IPS DF 6.9 (cell line): Measurements from ENCODE around the gene TMEM92.
"Not testable (repeated sequence)": the region's sequence is repeated elsewhere in the genome, so short reads cannot be mapped to it uniquely, and the experiment has no call there.

Experiments used
- DNase-seq: peaks from one replicate; pipeline ENCODE4 v3.0.0-alpha.2; 2013; ENCODE audit warnings: low read depth, low spot score
- H3K27ac ChIP-seq: one replicate; pipeline ENCODE4 v1.5.1; 2013; ENCODE audit warnings: low read length, control low read depth
- H3K27me3 ChIP-seq: 2 replicates; pipeline ENCODE4 v1.6.1; 2013; ENCODE audit warnings: mild to moderate bottlenecking, low read length; ENCODE audit not compliant: control insufficient read depth, insufficient read depth
- H3K36me3 ChIP-seq: 2 replicates; pipeline ENCODE4 v1.6.1; 2013; ENCODE audit warnings: low read length; ENCODE audit not compliant: control insufficient read depth, insufficient read depth
- H3K4me1 ChIP-seq: 2 replicates; pipeline ENCODE4 v1.6.1; 2013; ENCODE audit warnings: low read length; ENCODE audit not compliant: control insufficient read depth, insufficient read depth
- H3K4me3 ChIP-seq: 2 replicates; pipeline ENCODE4 v1.5.1; 2013; ENCODE audit warnings: mild to moderate bottlenecking, low read length
- H3K9me3 ChIP-seq: 2 replicates; pipeline ENCODE4 v1.6.1; 2013; ENCODE audit warnings: low read length, inconsistent platforms; ENCODE audit not compliant: control insufficient read depth, insufficient read depth
- WGBS: extraction: QIAGEN DNeasy Blood & Tissue Kit; methylation state at CpG from one replicate; pipeline ENCODE4 v1.1.7; 2013; ENCODE audit warnings: mixed read lengths, missing lambda C conversion rate; ENCODE audit not compliant: insufficient read length, insufficient coverage; 5-methylcytosine and 5-hydroxymethylcytosine counted together

The TMEM92 gene

DNA sequence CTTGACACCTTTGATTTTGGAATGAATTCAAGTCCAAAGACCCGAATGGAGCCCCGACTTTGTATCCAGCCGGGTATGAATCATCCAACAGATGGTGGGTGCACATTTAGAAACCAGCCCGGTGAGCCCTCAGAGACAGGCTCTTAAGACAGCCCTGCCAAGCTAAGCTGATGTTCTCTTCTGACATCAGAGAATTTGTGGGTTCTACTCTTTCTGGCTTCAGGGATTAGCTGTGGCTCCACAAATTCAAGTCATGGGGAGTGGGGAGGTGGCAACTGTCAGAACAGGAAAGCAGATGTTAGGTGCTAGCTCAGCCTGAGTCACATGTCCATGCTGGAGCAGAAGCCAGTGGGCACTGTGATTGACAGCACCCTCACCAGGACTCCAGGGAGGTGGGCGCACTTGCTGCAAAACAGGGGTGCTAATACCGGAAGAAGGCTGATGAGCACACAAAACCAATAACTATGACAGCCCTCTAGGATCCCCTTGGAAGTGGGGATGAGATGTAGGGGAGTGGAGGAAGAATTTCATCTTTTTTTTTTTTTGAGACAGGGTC, 40.3 kb downstream of the TMEM92 start:
- DNase-seq = no peak
- Histone ChIP-seq H3K4me1 (peaks cover 6% of the 10 kb centered on the region), H3K36me3 (no peaks in the 10 kb centered on the region), H3K4me3 (no peak overlapping the region), H3K27me3 (no peaks in the 10 kb centered on the region), H3K9me3 (no peaks in the 10 kb centered on the region), H3K27ac (no peak overlapping the region)
- no CpG with 5 or more reads among the region's 6 CpGs for WGBS

DNA sequence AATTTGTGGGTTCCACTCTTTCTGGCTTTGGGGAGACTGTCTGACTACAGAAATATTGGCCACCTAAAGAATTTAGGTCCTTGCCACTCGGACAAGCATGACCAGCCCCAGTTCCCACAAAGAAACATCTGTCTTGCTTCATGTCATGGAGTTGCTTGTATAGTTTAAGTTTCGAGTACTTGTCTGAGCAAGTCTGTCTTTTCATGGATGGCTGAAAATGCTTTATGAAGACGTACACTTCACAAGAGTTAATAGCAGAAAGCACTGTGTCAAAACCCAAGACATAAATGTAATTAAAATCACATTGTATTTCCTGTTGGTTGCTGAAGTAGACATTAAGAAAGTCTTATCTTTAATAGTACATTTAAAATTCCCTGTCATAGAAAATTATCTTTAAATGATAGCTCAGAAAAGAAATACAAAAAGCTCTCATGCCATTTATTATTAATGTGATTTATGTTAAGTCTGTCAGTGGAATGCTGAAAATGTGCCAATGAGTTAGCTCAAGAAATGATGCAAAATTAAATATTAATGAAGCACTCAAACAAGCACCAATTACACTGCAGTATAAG, 41.8 kb downstream of the TMEM92 start:
- Histone ChIP-seq H3K4me1 (peaks cover 6% of the 10 kb centered on the region), H3K9me3 (no peaks in the 10 kb centered on the region), H3K27me3 (no peaks in the 10 kb centered on the region), H3K4me3 (no peak overlapping the region), H3K36me3 (no peaks in the 10 kb centered on the region), H3K27ac (no peak overlapping the region)
- no peak for DNase-seq
- no CpG with 5 or more reads among the region's 3 CpGs for WGBS

DNA sequence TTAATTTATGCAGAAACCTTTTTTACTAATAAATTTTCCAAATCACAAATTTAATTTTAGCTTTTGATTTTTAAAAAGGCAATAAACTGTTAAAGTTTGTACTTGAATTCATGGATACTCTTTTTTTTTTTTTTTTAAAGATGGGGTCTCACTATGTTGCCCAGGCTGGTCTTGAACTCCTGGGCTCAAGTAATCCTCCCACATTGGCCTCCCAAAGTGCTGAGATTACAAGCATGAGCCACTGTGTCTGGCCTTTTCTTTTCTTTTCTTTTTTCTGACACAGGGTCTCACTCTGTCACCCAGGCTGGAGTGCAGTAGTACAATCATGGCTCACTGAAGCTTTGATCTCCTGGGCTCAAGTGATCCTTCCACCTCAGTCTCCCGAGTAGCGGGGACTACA, 42.4 kb downstream of the TMEM92 start:
- not testable (repeated sequence) for H3K27me3 ChIP-seq, DNase-seq, H3K9me3 ChIP-seq, H3K4me3 ChIP-seq, H3K4me1 ChIP-seq, H3K27ac ChIP-seq, H3K36me3 ChIP-seq
- no CpG with 5 or more reads among the region's 2 CpGs for WGBS

GRCh38 chr17:50317121-50317520, 42.9 kb downstream of the TMEM92 start:
- DNase-seq = no peak
- Histone ChIP-seq H3K27ac (no peak overlapping the region), H3K4me1 (peaks cover 6% of the 10 kb centered on the region), H3K27me3 (no peaks in the 10 kb centered on the region), H3K36me3 (no peaks in the 10 kb centered on the region), H3K9me3 (no peaks in the 10 kb centered on the region), H3K4me3 (no peak overlapping the region)
- no CpG with 5 or more reads among the region's 2 CpGs for WGBS

DNA sequence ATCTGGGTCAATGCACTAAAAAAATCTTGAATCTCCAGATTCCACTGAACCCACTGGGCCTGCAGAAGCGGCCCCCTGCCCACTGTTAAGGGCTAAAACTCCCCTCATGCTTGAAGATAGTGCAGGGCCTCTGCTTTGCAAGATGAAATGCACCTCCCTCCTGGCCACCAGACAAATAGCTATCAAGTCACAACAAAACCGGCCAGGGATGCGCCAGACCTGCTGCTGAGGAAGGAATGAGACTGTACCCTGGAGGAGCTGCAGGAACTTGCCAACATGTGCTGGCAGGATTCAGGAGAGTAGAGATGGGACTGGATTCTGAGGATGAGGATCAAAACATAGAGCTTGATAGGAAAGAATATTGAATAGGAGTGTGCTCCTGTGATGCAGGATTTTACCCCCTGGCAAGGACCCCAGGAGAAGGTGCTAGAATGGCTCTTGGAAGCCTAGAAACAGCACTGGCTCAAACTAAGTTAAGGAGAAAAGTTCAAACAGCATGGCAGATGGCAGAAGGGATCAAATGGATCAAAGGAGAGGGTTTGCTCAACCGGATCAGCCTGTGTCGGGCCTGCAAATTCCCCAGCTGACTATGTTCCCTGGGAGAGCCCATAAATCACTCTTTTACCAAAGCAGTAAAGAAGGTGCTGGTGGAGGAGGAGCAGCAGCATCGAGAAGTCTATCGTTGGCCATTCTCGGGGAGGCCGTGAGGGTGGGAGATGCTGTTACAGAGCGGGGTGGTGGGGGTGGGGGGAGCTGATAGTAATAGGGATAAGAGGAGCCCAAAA, 44.4 kb downstream of the TMEM92 start:
- WGBS = no CpG with 5 or more reads among the region's 10 CpGs
- Histone ChIP-seq H3K4me1 (peaks cover 6% of the 10 kb centered on the region), H3K27me3 (no peaks in the 10 kb centered on the region), H3K27ac (no peak overlapping the region), H3K4me3 (no peak overlapping the region), H3K36me3 (no peaks in the 10 kb centered on the region), H3K9me3 (no peaks in the 10 kb centered on the region)
- no peak for DNase-seq

DNA sequence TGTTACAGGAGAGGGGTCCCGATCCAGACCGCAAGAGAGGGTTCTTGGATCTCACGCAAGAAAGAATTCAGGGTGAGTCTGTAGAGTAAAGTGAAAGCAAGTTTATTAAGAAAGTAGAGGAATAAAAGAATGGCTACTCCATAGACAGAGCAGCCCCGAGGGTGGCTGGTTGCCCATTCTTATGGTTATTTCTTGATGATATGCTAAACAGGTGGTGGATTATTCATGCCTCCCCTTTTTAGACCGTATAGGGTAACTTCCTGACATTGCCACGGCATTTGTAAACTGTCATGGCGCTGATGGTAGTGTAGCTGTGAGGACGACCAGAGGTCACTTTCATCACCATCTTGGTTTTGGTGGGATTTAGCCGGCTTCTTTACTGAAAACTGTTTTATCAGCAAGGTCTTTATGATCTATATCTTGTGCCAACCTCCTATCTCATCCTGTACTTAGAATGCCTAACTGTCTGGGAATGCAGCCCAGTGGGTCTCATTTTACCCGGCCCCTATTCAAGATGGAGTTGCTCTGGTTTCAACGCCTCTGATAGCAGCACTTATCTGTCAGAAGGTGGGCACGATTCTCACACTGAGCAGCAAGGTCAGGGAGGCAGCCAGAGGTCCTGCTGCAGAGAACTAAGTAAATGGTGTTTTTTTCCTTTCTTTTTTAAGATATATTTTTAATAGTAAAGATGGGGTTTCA, 45.2 kb downstream of the TMEM92 start:
- Histone ChIP-seq H3K27me3 (no peaks in the 10 kb centered on the region), H3K36me3 (no peaks in the 10 kb centered on the region), H3K9me3 (no peaks in the 10 kb centered on the region), H3K27ac (no peak overlapping the region), H3K4me1 (peaks cover 6% of the 10 kb centered on the region), H3K4me3 (no peak overlapping the region)
- WGBS = no CpG with 5 or more reads among the region's 12 CpGs
- no peak for DNase-seq

DNA sequence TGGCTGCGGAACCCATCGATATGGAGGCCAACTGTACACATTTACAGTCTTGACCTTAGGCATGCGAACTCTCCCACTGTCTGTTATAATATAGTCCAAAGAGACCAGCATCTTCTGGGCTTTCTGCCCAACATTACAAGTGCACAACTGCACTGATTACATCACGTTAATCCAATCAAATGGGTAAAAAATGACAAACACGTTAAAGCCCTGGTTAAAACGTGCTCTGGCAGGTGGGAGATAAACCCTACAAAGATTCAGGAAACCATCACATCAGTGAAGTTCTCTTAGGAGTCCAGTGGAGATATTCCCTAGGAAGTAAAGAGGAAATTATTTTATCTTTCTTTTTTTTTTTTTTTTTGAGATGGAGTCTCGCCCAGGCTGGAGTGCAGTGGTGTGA, 48.0 kb downstream of the TMEM92 start:
- WGBS = no CpG with 5 or more reads among the region's 7 CpGs
- no peak overlapping the region for H3K27ac ChIP-seq
- peaks cover 6% of the 10 kb centered on the region for H3K4me1 ChIP-seq
- DNase-seq = no peak
- no peaks in the 10 kb centered on the region for H3K9me3 ChIP-seq
- H3K4me3 ChIP-seq = no peak overlapping the region
- no peaks in the 10 kb centered on the region for H3K27me3 ChIP-seq
- no peaks in the 10 kb centered on the region for H3K36me3 ChIP-seq

- peaks cover 6% of the 10 kb centered on the region for H3K4me1 ChIP-seq
- no peaks in the 10 kb centered on the region for H3K9me3 ChIP-seq
- no peak overlapping the region for H3K4me3 ChIP-seq
- H3K27me3 ChIP-seq = no peaks in the 10 kb centered on the region
- no peak for DNase-seq
- no CpG with 5 or more reads among the region's 5 CpGs for WGBS
- no peaks in the 10 kb centered on the region for H3K36me3 ChIP-seq
- H3K27ac ChIP-seq = no peak overlapping the region
Observed at GRCh38 chr17:50323060-50323459, 48.8 kb downstream of the TMEM92 start.

DNA sequence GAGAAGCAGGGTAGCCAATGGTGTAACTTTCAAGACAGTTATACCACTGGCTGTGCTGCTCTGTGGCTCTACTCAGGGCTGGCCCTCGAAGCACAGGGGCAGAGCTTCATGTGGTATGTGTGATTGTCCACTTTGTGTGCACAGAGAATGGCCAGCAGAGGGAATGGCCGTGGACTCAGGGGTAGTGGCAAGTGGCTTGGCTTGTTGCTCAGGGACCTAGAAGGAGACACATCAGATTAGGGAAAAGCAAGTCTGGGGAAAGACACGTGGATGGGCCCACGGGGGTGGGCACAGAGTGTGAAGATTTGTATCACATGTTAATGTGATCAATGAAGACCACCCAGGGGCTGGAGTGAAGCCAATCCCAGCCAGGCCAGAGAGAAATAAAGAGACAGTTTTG, 51.6 kb downstream of the TMEM92 start:
- Histone ChIP-seq H3K27ac (no peak overlapping the region), H3K4me1 (no peaks in the 10 kb centered on the region), H3K4me3 (no peak overlapping the region), H3K36me3 (no peaks in the 10 kb centered on the region), H3K27me3 (no peaks in the 10 kb centered on the region), H3K9me3 (no peaks in the 10 kb centered on the region)
- WGBS = no CpG with 5 or more reads among the region's 4 CpGs
- DNase-seq = no peak

- no peaks in the 10 kb centered on the region for H3K36me3 ChIP-seq
- H3K27ac ChIP-seq = no peak overlapping the region
- no peaks in the 10 kb centered on the region for H3K27me3 ChIP-seq
- WGBS = no CpG with 5 or more reads among the region's 9 CpGs
- H3K9me3 ChIP-seq = no peaks in the 10 kb centered on the region
- H3K4me1 ChIP-seq = no peaks in the 10 kb centered on the region
- DNase-seq = no peak
- no peak overlapping the region for H3K4me3 ChIP-seq
Observed at GRCh38 chr17:50326831-50327364, 52.6 kb downstream of the TMEM92 start.
